HUES48 (cell line): Measurements from ENCODE around the gene TMEM156.
"Not testable (repeated sequence)": the region's sequence is repeated elsewhere in the genome, so short reads cannot be mapped to it uniquely, and the experiment has no call there.

Experiments used
- H3K27ac ChIP-seq: one replicate; pipeline ENCODE4 v1.7.0; 2013; ENCODE audit warnings: low read depth, low read length, inconsistent platforms
- H3K27me3 ChIP-seq: 2 replicates; pipeline ENCODE4 v1.6.1; 2013; ENCODE audit warnings: mild to moderate bottlenecking, low read length; ENCODE audit not compliant: control insufficient read depth, insufficient read depth
- H3K36me3 ChIP-seq: 2 replicates; pipeline ENCODE4 v1.6.1; 2013; ENCODE audit warnings: low read length; ENCODE audit not compliant: control insufficient read depth, insufficient read depth
- H3K4me1 ChIP-seq: 2 replicates; pipeline ENCODE4 v1.6.1; 2013; ENCODE audit warnings: mild to moderate bottlenecking, low read length; ENCODE audit not compliant: control insufficient read depth, insufficient read depth
- H3K4me3 ChIP-seq: 2 replicates; pipeline ENCODE4 v1.5.1; 2013; ENCODE audit warnings: mild to moderate bottlenecking, low read depth, low read length
- H3K9ac ChIP-seq: 2 replicates; pipeline ENCODE4 v1.6.1; 2013; ENCODE audit warnings: mild to moderate bottlenecking, low read depth, low read length, moderate library complexity
- H3K9me3 ChIP-seq: 2 replicates; pipeline ENCODE4 v1.6.1; 2013; ENCODE audit warnings: low read length; ENCODE audit not compliant: control insufficient read depth, insufficient read depth

TMEM156 gene

DNA sequence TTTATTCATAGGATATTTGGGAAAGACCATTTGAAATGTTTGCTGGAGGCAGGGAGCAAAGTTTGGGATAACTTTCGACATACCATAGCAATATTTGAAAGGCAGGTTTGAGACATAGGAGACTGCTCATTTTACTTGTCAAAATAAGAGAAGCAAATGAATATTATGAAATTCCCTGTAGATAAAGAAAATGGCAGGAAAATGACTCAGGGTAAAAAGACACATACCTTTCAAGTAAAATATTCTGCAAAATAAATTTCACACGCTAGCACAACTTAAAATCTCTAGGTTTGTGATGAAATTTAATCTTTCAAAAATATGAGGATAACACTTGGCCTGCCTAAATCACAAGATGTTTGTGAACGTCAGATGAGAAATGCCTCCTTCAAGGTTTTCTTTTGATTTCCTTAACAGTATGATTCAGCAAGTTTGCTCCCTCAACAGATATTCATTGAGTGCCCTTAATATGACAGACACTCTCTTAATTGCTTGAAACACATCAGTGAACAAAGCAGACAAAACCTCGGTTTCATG is 6.6 kb downstream of the TMEM156 start:
- no peak overlapping the region for H3K9ac ChIP-seq
- no peaks in the 10 kb centered on the region for H3K4me1 ChIP-seq
- no peaks in the 10 kb centered on the region for H3K9me3 ChIP-seq
- no peaks in the 10 kb centered on the region for H3K36me3 ChIP-seq
- no peak overlapping the region for H3K4me3 ChIP-seq
- no peak overlapping the region for H3K27ac ChIP-seq
- no peaks in the 10 kb centered on the region for H3K27me3 ChIP-seq

DNA sequence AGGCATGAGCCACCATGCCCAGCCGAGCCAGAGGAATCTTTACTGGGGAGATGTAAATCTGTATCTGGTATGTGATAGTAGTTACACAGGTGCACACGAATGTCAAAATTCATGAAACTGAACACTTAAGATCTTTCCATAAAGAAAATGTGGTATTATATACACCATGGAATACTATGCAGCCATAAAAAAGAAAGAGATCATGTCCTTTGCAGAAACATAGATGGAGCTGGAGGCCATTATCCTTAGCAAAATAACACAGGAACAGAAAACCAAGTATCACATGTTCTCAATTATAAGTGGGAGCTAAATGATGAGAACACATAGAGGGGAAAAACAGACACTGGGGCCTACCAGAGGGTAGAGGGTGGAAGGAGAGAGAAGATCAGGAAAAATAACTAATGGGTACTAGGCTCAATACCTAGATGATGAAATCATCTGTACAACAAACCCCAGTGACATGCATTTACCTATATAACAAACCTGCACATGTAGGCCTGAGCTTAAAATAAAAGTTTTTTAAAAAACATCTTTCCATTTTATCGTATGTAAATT is 7.8 kb downstream of the TMEM156 start:
- H3K27ac ChIP-seq, result no peak overlapping the region
- H3K36me3 ChIP-seq, result no peaks in the 10 kb centered on the region
- H3K9me3 ChIP-seq, result no peaks in the 10 kb centered on the region
- H3K9ac ChIP-seq, result no peak overlapping the region
- H3K4me1 ChIP-seq, result no peaks in the 10 kb centered on the region
- no peaks in the 10 kb centered on the region for H3K27me3 ChIP-seq
- no peak overlapping the region for H3K4me3 ChIP-seq

DNA sequence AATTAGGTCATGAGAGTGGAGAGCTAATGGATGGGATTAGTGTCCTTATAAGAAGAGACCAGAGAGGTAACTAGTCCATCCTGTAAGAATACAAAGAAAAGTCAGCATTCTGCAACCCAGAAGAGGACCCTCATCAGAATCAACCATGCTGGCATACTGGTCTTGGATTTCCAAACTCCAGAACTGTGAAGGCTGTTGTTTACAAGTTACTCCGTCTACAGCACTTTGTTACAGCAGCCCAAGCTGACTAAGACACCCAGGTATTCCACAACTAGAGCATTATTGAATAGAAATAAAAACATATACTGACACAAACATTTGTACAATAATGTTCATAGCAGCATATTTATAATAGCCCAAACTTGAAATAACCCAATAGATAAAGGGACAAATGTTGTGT is 9.2 kb downstream of the TMEM156 start:
- H3K4me3 ChIP-seq, result no peak overlapping the region
- no peaks in the 10 kb centered on the region for H3K9me3 ChIP-seq
- no peaks in the 10 kb centered on the region for H3K4me1 ChIP-seq
- no peak overlapping the region for H3K9ac ChIP-seq
- H3K36me3 ChIP-seq, result no peaks in the 10 kb centered on the region
- no peak overlapping the region for H3K27ac ChIP-seq
- no peaks in the 10 kb centered on the region for H3K27me3 ChIP-seq

DNA sequence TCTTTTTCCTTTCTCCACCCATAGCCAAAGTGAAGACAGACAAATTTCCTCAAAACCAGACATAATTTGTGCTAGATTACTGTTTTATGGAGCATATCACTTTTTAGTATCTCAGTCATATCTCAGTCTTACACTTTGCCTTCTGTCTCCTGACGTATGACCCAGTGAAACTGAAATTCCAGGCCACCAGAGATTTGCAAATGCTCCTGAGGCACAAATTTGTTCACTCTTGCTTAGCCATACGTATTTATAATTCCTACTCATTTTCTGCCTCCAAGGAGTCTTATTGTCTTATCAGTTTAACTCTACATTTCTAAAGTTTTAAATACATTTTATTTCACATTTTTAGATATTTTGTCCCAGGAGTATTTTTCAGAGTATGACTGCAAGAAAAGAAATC is 10.0 kb downstream of the TMEM156 start:
- H3K9ac ChIP-seq, result no peak overlapping the region
- H3K4me1 ChIP-seq, result no peaks in the 10 kb centered on the region
- no peak overlapping the region for H3K4me3 ChIP-seq
- H3K27me3 ChIP-seq, result no peaks in the 10 kb centered on the region
- no peak overlapping the region for H3K27ac ChIP-seq
- H3K9me3 ChIP-seq, result no peaks in the 10 kb centered on the region
- H3K36me3 ChIP-seq, result no peaks in the 10 kb centered on the region

DNA sequence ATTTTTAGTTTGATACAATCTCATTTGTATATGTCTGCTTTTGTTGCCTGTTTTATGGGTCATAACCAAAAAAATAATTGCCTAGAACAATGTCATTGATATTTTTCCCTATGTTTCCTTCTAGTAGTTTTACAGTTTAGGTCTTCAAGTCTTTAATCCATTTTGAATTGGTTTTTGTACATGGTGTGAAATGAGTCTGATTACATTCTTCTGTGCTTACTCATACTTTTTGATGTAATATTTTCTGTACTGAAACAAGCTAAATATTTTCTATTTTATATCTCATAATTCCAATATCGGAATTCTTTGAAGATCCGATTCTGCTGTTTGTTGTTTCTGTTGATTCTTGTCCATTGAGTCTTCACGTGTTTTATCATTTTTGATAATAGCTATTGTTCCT is 10.6 kb downstream of the TMEM156 start:
- Histone ChIP-seq H3K9ac (no peak overlapping the region), H3K27me3 (no peaks in the 10 kb centered on the region), H3K27ac (no peak overlapping the region), H3K9me3 (no peaks in the 10 kb centered on the region), H3K4me1 (no peaks in the 10 kb centered on the region), H3K36me3 (no peaks in the 10 kb centered on the region), H3K4me3 (no peak overlapping the region)

DNA sequence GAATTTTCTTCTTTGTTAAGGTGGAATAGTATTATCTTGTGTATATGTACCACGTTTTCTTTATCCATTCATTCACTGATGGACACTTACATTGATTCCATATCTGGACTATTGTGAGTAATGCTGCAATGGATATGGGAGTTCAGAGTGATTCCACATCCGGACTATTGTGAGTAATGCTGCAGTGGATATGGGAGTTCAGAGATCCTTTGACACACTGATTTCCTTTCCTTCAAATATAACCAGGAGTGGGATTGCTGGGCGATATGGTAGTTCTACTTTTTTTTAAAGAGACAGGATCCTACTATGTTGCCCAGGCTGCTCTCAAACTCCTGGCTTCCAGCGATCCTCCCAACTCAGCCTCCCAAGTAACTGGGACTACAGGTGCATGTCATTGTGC is 12.1 kb downstream of the TMEM156 start:
- Histone ChIP-seq H3K4me3 (no peak overlapping the region), H3K4me1 (no peaks in the 10 kb centered on the region), H3K27me3 (no peaks in the 10 kb centered on the region), H3K27ac (no peak overlapping the region), H3K9me3 (no peaks in the 10 kb centered on the region), H3K9ac (no peak overlapping the region), H3K36me3 (no peaks in the 10 kb centered on the region)

DNA sequence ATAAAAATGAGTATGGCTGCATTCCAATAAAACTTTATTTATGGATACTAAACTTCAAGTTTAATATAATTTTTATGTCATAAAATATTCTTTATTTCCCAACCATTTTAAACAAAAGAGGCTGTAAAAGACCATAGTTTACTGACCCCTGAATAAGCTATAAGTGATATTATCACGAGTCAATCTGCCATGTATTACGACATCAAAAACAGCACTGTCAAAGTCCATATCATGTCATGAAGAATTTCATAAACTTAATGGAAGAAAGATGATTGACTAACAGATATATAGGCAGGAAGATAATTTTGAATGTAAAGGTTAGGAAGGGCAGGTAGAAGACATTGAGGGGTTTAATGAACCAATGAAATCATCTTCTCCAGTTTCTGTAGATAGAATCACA is 18.2 kb downstream of the TMEM156 start:
- H3K4me3 ChIP-seq, result no peak overlapping the region
- no peaks in the 10 kb centered on the region for H3K36me3 ChIP-seq
- no peaks in the 10 kb centered on the region for H3K9me3 ChIP-seq
- H3K9ac ChIP-seq, result no peak overlapping the region
- no peaks in the 10 kb centered on the region for H3K27me3 ChIP-seq
- 0 out of 2 replicates have a peak, but pooled peaks cover 3% of the 10 kb centered on the region for H3K4me1 ChIP-seq
- no peak overlapping the region for H3K27ac ChIP-seq

DNA sequence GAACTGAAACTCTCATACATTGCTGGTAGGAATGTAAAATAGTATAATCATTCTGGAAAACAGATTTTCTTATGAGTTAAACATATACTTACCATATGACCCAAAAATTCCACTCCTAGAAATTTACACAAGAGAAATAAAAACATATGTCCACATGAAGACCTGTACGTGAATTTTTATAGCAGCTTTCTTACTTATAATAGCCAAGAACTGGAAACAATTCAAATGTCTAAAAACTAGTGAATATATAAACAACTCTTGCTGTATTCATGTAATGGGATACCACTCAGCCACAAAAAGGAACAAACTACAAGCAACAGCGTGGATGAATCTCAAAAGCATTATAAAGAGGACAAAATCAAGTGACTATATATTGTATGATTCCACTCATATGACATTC is 27.5 kb downstream of the TMEM156 start:
- H3K9me3 ChIP-seq, result peaks cover 5% of the 10 kb centered on the region; the same call in 1 of the 2 replicates
- no peak overlapping the region for H3K9ac ChIP-seq
- H3K27ac ChIP-seq, result no peak overlapping the region
- H3K36me3 ChIP-seq, result no peaks in the 10 kb centered on the region
- 0 out of 2 replicates have a peak, but pooled peaks cover 3% of the 10 kb centered on the region for H3K4me1 ChIP-seq
- no peak overlapping the region for H3K4me3 ChIP-seq
- no peaks in the 10 kb centered on the region for H3K27me3 ChIP-seq

DNA sequence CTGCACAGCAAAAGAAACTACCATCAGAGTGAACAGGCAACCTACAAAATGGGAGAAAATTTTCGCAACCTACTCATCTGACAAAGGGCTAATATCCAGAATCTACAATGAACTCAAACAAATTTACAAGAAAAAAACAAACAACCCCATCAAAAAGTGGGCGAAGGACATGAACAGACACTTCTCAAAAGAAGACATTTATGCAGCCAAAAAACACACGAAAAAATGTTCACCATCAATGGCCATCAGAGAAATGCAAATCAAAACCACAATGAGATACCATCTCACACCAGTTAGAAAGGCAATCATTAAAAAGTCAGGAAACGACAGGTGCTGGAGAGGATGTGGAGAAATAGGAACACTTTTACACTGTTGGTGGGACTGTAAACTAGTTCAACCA is 30.2 kb downstream of the TMEM156 start:
- H3K4me3 ChIP-seq, result not testable (repeated sequence)

DNA sequence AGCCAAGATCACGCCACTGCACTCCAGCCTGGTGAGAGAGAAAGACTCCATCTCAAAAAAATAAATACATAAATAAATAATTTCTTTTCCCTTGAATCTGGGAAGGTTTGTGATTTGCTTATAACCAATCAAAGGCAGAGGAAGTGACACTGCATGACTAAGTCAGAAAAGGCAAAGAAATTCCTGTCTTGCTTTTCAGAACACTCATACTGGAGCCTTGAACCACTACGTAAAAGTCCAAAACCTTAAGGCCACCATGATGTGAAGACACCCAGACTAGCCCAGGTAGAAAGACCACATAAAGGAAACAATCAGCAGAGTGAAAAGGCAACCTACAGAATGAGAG is 36.6 kb downstream of the TMEM156 start:
- H3K27ac ChIP-seq, result no peak overlapping the region
- H3K9me3 ChIP-seq, result peaks cover 7% of the 10 kb centered on the region; the same call in 1 of the 2 replicates
- no peak overlapping the region for H3K9ac ChIP-seq
- H3K36me3 ChIP-seq, result no peaks in the 10 kb centered on the region
- no peaks in the 10 kb centered on the region for H3K4me1 ChIP-seq
- no peak overlapping the region for H3K4me3 ChIP-seq
- H3K27me3 ChIP-seq, result no peaks in the 10 kb centered on the region

More for the DNA sequence above, 30.2 kb downstream of the TMEM156 start:
- H3K4me1 ChIP-seq, H3K36me3 ChIP-seq, H3K9ac ChIP-seq, H3K27me3 ChIP-seq, H3K27ac ChIP-seq, H3K9me3 ChIP-seq: not testable (repeated sequence)

DNA sequence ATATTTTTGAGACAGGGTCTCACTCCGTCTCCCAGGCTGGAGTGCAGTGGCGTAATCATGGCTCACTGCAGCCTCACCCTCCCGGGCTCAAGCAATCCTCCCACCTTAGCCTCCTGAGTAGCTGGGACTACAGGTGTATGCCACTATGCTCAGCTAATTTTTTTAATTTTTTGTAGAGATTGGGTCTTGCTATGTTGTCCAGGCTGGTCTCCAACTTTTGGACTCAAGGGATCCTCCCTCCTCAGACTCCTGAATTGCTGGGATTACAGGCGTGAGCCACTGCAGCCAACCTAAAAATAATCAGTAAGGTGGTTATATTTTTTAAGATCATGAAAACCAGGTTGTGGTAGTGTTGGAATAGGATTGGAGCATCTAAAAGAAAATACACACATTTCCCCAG is 38.1 kb downstream of the TMEM156 start:
- H3K9me3 ChIP-seq, result no peaks in the 10 kb centered on the region
- no peaks in the 10 kb centered on the region for H3K27me3 ChIP-seq
- H3K4me3 ChIP-seq, result no peak overlapping the region
- H3K4me1 ChIP-seq, result no peaks in the 10 kb centered on the region
- no peak overlapping the region for H3K27ac ChIP-seq
- H3K9ac ChIP-seq, result no peak overlapping the region
- H3K36me3 ChIP-seq, result no peaks in the 10 kb centered on the region

DNA sequence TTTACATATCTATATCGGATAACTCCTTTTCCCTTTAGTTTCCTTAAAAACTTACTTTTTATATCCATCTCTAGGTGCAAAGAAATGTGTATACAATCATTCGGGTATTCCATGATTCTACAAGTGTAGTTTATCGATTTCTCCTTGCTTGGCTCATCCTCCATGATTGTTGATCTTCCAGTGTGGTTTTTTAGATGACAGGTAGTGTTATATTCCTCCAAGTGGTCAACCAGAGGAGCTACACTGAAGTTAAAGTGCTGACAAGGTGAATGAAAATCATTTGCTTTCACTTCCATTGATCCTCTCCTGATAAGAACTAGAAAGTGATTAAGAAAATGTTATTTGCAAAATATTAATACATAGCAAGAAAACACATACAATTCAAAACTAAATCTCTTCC is 38.5 kb downstream of the TMEM156 start:
- no peaks in the 10 kb centered on the region for H3K9me3 ChIP-seq
- no peaks in the 10 kb centered on the region for H3K4me1 ChIP-seq
- no peak overlapping the region for H3K4me3 ChIP-seq
- H3K27me3 ChIP-seq, result no peaks in the 10 kb centered on the region
- H3K27ac ChIP-seq, result no peak overlapping the region
- no peaks in the 10 kb centered on the region for H3K36me3 ChIP-seq
- no peak overlapping the region for H3K9ac ChIP-seq
